ENCODE measurements around the gene HS1BP3. TPM values are rescaled to one million over a fixed set of nuclear protein-coding genes. Genes with fewer than 3 reads are reported as not detected.
A peak's percentile ranks its signal among the peaks of the same experiment; 100 is the strongest.

The HS1BP3 gene
- total and polyA plus RNA-seq, 2 of the 13 experiments (the other 11 are each of a cell fraction or from before 2014, with no cell fraction given): 15.2 to 22.0 TPM

GRCh38 chr2:20651731-20652099 lies 817 bp upstream of the HS1BP3 start (continued):
- TF ChIP-seq MNT (IDR thresholded peaks at IDR 0.05): no peak
- TF ChIP-seq RXRB (CRISPR knock-in tag; IDR thresholded peaks at IDR 0.05; ENCODE audit: borderline replicate concordance): no peak
- peak; percentile 55; the same call in 1 of the 2 replicates for TF ChIP-seq MAFF (IDR thresholded peaks at IDR 0.05; ENCODE audit: low read depth, low read length)
- TF ChIP-seq TOPORS (CRISPR knock-in tag; IDR thresholded peaks at IDR 0.05): no peak
- peak; percentile 84 for TF ChIP-seq ZNF768 (CRISPR knock-in tag; IDR thresholded peaks at IDR 0.05)
- 0 out of 2 replicates have a peak, but pooled peaks have one; percentile 5 for TF ChIP-seq ZNF350 (CRISPR knock-in tag; IDR thresholded peaks at IDR 0.05; ENCODE audit: borderline replicate concordance, low read depth)
- TF ChIP-seq MBNL3 (CRISPR knock-in tag; conservative IDR thresholded peaks at IDR 0.05): no peak
- TF ChIP-seq HNF4G (IDR thresholded peaks at IDR 0.05; ENCODE audit: borderline replicate concordance, low read depth, low read length): no peak
- TF ChIP-seq HNF4G (CRISPR knock-in tag; IDR thresholded peaks at IDR 0.05; ENCODE audit: borderline replicate concordance, low read depth): no peak
- no peak for TF ChIP-seq E2F1 (CRISPR knock-in tag; IDR thresholded peaks at IDR 0.05)
- no peak for TF ChIP-seq THAP9 (CRISPR knock-in tag; IDR thresholded peaks at IDR 0.05; ENCODE audit: borderline replicate concordance)
- TF ChIP-seq HBP1 (CRISPR knock-in tag; IDR thresholded peaks at IDR 0.05; ENCODE audit: low read depth): no peak
- TF ChIP-seq ZNF282 (IDR thresholded peaks at IDR 0.05; ENCODE audit: partially characterized antibody): no peak
- TF ChIP-seq HNF1B (CRISPR knock-in tag; IDR thresholded peaks at IDR 0.05): no peak

Data from HepG2 (cell line).